Measurements from ENCODE around the gene CTIF.

Gene CTIF

GRCh38 chr18:48607056-48607984 is 68.5 kb downstream of the CTIF start:
- DNase-seq, result no peak

- DNase-seq, result no peak
These were observed 69.8 kb downstream of the CTIF start for GRCh38 chr18:48608581-48608980.

- DNase-seq, result no peak
These were observed 70.3 kb downstream of the CTIF start for GRCh38 chr18:48609114-48609513.

GRCh38 chr18:48609820-48610815 is 71.3 kb downstream of the CTIF start:
- DNase-seq, result no peak

- DNase-seq, result no peak
These were observed 72.4 kb downstream of the CTIF start for GRCh38 chr18:48611203-48611602.

GRCh38 chr18:48611785-48612480 is 73.1 kb downstream of the CTIF start:
- DNase-seq, result no peak

GRCh38 chr18:48612511-48612910 is 73.7 kb downstream of the CTIF start:
- DNase-seq, result no peak

GRCh38 chr18:48612917-48613316 is 74.1 kb downstream of the CTIF start:
- DNase-seq, result no peak

- DNase-seq, result no peak
These were observed 75.0 kb downstream of the CTIF start for GRCh38 chr18:48613589-48614404.

- DNase-seq, result no peak
These were observed 77.0 kb downstream of the CTIF start for GRCh38 chr18:48615566-48616401.

- DNase-seq, result no peak
These were observed 77.8 kb downstream of the CTIF start for GRCh38 chr18:48616484-48617255.

GRCh38 chr18:48617844-48618497 is 79.1 kb downstream of the CTIF start:
- no peak for DNase-seq

- DNase-seq, result no peak
These were observed 80.2 kb downstream of the CTIF start for GRCh38 chr18:48619016-48619415.

- no peak for DNase-seq
These were observed 80.7 kb downstream of the CTIF start for GRCh38 chr18:48619501-48619900.

- no peak for DNase-seq
These were observed 81.2 kb downstream of the CTIF start for GRCh38 chr18:48620071-48620470.

- DNase-seq, result no peak
These were observed 82.4 kb downstream of the CTIF start for GRCh38 chr18:48621240-48621639.

- DNase-seq, result no peak
These were observed 83.2 kb downstream of the CTIF start for GRCh38 chr18:48621815-48622555.

- DNase-seq, result no peak
These were observed 84.1 kb downstream of the CTIF start for GRCh38 chr18:48622911-48623431.
